Measurements from ENCODE around the gene FAM83B.
"Not testable (repeated sequence)": the region's sequence is repeated elsewhere in the genome, so short reads cannot be mapped to it uniquely, and the experiment has no call there.

FAM83B gene

GRCh38 chr6:54899442-54899841, 52.9 kb downstream of the FAM83B start:
- DNase-seq: no peak

GRCh38 chr6:54899986-54900385, 53.4 kb downstream of the FAM83B start:
- no peak for DNase-seq

- no peak for DNase-seq
These were observed 54.1 kb downstream of the FAM83B start for GRCh38 chr6:54900666-54901065.

- no peak for DNase-seq
These were observed 57.3 kb downstream of the FAM83B start for GRCh38 chr6:54903884-54904283.

- no peak for DNase-seq
These were observed 60.8 kb downstream of the FAM83B start for GRCh38 chr6:54907355-54907754.

- no peak for DNase-seq
These were observed 62.6 kb downstream of the FAM83B start for GRCh38 chr6:54909184-54909583.

- no peak for DNase-seq
These were observed 63.9 kb downstream of the FAM83B start for GRCh38 chr6:54910431-54910884.

GRCh38 chr6:54910921-54911320, 64.3 kb downstream of the FAM83B start:
- no peak for DNase-seq

GRCh38 chr6:54913211-54913610, 66.6 kb downstream of the FAM83B start:
- no peak for DNase-seq

- no peak for DNase-seq
These were observed 70.3 kb downstream of the FAM83B start for GRCh38 chr6:54916858-54917257.

GRCh38 chr6:54920628-54921027, 74.1 kb downstream of the FAM83B start:
- DNase-seq: no peak

GRCh38 chr6:54921891-54922290, 75.3 kb downstream of the FAM83B start:
- no peak for DNase-seq

- no peak for DNase-seq
These were observed 82.8 kb downstream of the FAM83B start for GRCh38 chr6:54929245-54929909.

GRCh38 chr6:54932622-54933021, 86.1 kb downstream of the FAM83B start:
- no peak for DNase-seq

- DNase-seq: no peak
These were observed 89.2 kb downstream of the FAM83B start for GRCh38 chr6:54935739-54936138.

GRCh38 chr6:54937371-54937770, 90.8 kb downstream of the FAM83B start:
- no peak for DNase-seq

GRCh38 chr6:54957698-54958097, 111.1 kb downstream of the FAM83B start:
- no peak for DNase-seq

GRCh38 chr6:54958446-54958845, 111.9 kb downstream of the FAM83B start:
- DNase-seq: no peak

- DNase-seq: no peak
These were observed 113.2 kb downstream of the FAM83B start for GRCh38 chr6:54959820-54960219.

GRCh38 chr6:54961372-54961771, 114.8 kb downstream of the FAM83B start:
- not testable (repeated sequence) for DNase-seq

- no peak for DNase-seq
These were observed 123.8 kb downstream of the FAM83B start for GRCh38 chr6:54970337-54970736.

GRCh38 chr6:54971825-54972224, 125.3 kb downstream of the FAM83B start:
- DNase-seq: no peak

- not testable (repeated sequence) for DNase-seq
These were observed 132.6 kb downstream of the FAM83B start for GRCh38 chr6:54979161-54979560.

GRCh38 chr6:54980511-54981275, 134.1 kb downstream of the FAM83B start:
- DNase-seq: no peak

- no peak for DNase-seq
These were observed 134.7 kb downstream of the FAM83B start for GRCh38 chr6:54981276-54981609.
